Astrocyte (in vitro differentiated cells and primary cell): ENCODE results near the gene CACNA1F. TPM values are rescaled to one million over a fixed set of nuclear protein-coding genes. Genes with fewer than 3 reads are reported as not detected.

Experiments used
- DNase-seq: peaks from one replicate; pipeline ENCODE4 v3.0.0-alpha.2; 2010; ENCODE audit warnings: low read depth
- FAIRE-seq: peaks from 2 replicates; lab custom pipeline; 2011; peaks lifted over from hg19 to GRCh38; lab: Jason Lieb, UNC
- H2AFZ ChIP-seq: 2 replicates; pipeline ENCODE4 v1.6.0; 2012; ENCODE audit warnings: low read depth, low read length, inconsistent platforms
- H3K27ac ChIP-seq: 2 replicates; pipeline ENCODE4 v1.5.1; 2011; ENCODE audit warnings: low read depth, low read length, inconsistent platforms
- H3K27me3 ChIP-seq: 2 replicates; pipeline ENCODE4 v1.6.0; 2011; ENCODE audit warnings: low read length, inconsistent platforms; ENCODE audit not compliant: insufficient read depth
- H3K36me3 ChIP-seq: 2 replicates; pipeline ENCODE4 v1.5.1; 2011; ENCODE audit warnings: low read length, inconsistent platforms; ENCODE audit not compliant: insufficient read depth
- H3K4me1 ChIP-seq: 2 replicates; pipeline ENCODE4 v1.5.1; 2011; ENCODE audit warnings: low read length, inconsistent platforms; ENCODE audit not compliant: insufficient read depth
- H3K4me2 ChIP-seq: 2 replicates; pipeline ENCODE4 v1.6.0; 2012; ENCODE audit warnings: low read length, inconsistent platforms
- H3K4me3 ChIP-seq: 2 replicates; pipeline ENCODE4 v1.5.1; 2011; ENCODE audit warnings: low read depth, mild to moderate bottlenecking, low read length, inconsistent platforms; ENCODE audit not compliant: insufficient read depth
- H3K79me2 ChIP-seq: 2 replicates; pipeline ENCODE4 v1.6.0; 2012; ENCODE audit warnings: mild to moderate bottlenecking, low read length, inconsistent platforms; ENCODE audit not compliant: insufficient read depth
- H3K9ac ChIP-seq: 2 replicates; pipeline ENCODE4 v1.6.0; 2012; ENCODE audit warnings: mild to moderate bottlenecking, low read length, inconsistent platforms
- H3K9me3 ChIP-seq: 2 replicates; pipeline ENCODE4 v1.5.1; 2012; ENCODE audit warnings: low read depth, mild to moderate bottlenecking, low read length, inconsistent platforms; ENCODE audit not compliant: insufficient read depth
- H4K20me1 ChIP-seq: 2 replicates; pipeline ENCODE4 v1.6.0; 2012; ENCODE audit warnings: low read length, inconsistent platforms; ENCODE audit not compliant: insufficient read depth
- H3K27ac Mint-ChIP-seq: one replicate; pipeline ENCODE4 v1.8.0; 2021; ENCODE audit warnings: mild to moderate bottlenecking, mixed read lengths; ENCODE audit not compliant: unreplicated experiment
- H3K27me3 Mint-ChIP-seq: one replicate; pipeline ENCODE4 v1.8.0; 2021; ENCODE audit warnings: low read depth, mixed read lengths; ENCODE audit not compliant: unreplicated experiment
- H3K36me3 Mint-ChIP-seq: one replicate; pipeline ENCODE4 v1.8.0; 2021; ENCODE audit warnings: low read depth, mixed read lengths; ENCODE audit not compliant: unreplicated experiment
- H3K4me1 Mint-ChIP-seq: one replicate; pipeline ENCODE4 v1.8.0; 2021; ENCODE audit warnings: low read depth, mixed read lengths; ENCODE audit not compliant: unreplicated experiment
- H3K4me3 Mint-ChIP-seq: one replicate; pipeline ENCODE4 v1.8.0; 2021; ENCODE audit warnings: mild to moderate bottlenecking, moderate library complexity, mixed read lengths; ENCODE audit not compliant: unreplicated experiment
- H3K9me3 Mint-ChIP-seq: one replicate; pipeline ENCODE4 v1.8.0; 2021; ENCODE audit warnings: mild to moderate bottlenecking, mixed read lengths; ENCODE audit not compliant: unreplicated experiment
- CTCF ChIP-seq: IDR thresholded peaks from 2 replicates; pipeline ENCODE4 v1.5.1; 2011; ENCODE audit warnings: low read depth, mild to moderate bottlenecking, inconsistent platforms, low read length, moderate library complexity; ENCODE audit not compliant: insufficient read depth
- EZH2 ChIP-seq: IDR thresholded peaks from 2 replicates; pipeline ENCODE4 v1.6.1; 2012; ENCODE audit warnings: mild to moderate bottlenecking, low read length, inconsistent platforms; ENCODE audit not compliant: insufficient read depth
- total RNA-seq: library from RNA; stranded (reverse); gene quantifications from 2 replicates; pipeline ENCODE4 v1.2.1, GENCODE V29; 2021

Gene CACNA1F
- total RNA-seq, 1 donor from 2014 or later, result not detected

- H3K9me3 Mint-ChIP-seq, result peaks cover 1% of the 10 kb centered on the region
- H3K4me3 ChIP-seq, result no peak overlapping the region
Observed at GRCh38 chrX:49220100-49220499, 13.0 kb downstream of the CACNA1F start.

GRCh38 chrX:49214996-49215526 lies 18.1 kb downstream of the CACNA1F start:
- no peak overlapping the region for H3K27ac Mint-ChIP-seq

More at GRCh38 chrX:49220100-49220499, 13.0 kb downstream of the CACNA1F start:
- Mint-ChIP-seq H3K4me1 (no peaks in the 10 kb centered on the region), H3K36me3 (no peaks in the 10 kb centered on the region), H3K27ac (no peak overlapping the region), H3K4me3 (no peak overlapping the region), H3K27me3 (peaks cover 21% of the 10 kb centered on the region)
- Histone ChIP-seq H3K27ac (no peak overlapping the region), H4K20me1 (no peaks in the 10 kb centered on the region), H3K9ac (no peak overlapping the region), H3K4me1 (no peaks in the 10 kb centered on the region), H3K36me3 (no peaks in the 10 kb centered on the region), H3K79me2 (no peaks in the 10 kb centered on the region), H3K27me3 (no peaks in the 10 kb centered on the region), H2AFZ (no peak overlapping the region), H3K9me3 (no peaks in the 10 kb centered on the region), H3K4me2 (no peak overlapping the region)
- TF ChIP-seq CTCF (no peak), EZH2 (no peak)
- DNase-seq (no peak), FAIRE-seq (no peak)

More at GRCh38 chrX:49214996-49215526, 18.1 kb downstream of the CACNA1F start:
- no peaks in the 10 kb centered on the region for H3K36me3 Mint-ChIP-seq
- Histone ChIP-seq H3K79me2 (no peaks in the 10 kb centered on the region), H3K4me2 (no peak overlapping the region), H3K4me3 (no peak overlapping the region), H4K20me1 (no peaks in the 10 kb centered on the region), H3K27me3 (no peaks in the 10 kb centered on the region), H3K9ac (no peak overlapping the region), H3K36me3 (no peaks in the 10 kb centered on the region), H2AFZ (no peak overlapping the region), H3K27ac (no peak overlapping the region), H3K4me1 (no peaks in the 10 kb centered on the region), H3K9me3 (no peaks in the 10 kb centered on the region)
- peaks cover 2% of the 10 kb centered on the region for H3K9me3 Mint-ChIP-seq
- H3K4me3 Mint-ChIP-seq, result no peak overlapping the region
- DNase-seq (no peak), FAIRE-seq (no peak)
- no peaks in the 10 kb centered on the region for H3K4me1 Mint-ChIP-seq
- H3K27me3 Mint-ChIP-seq, result peaks cover 17% of the 10 kb centered on the region
- no peak for TF ChIP-seq CTCF
